HG02885 (cell line): ENCODE results near the gene CD160.
"Not testable (repeated sequence)": the region's sequence is repeated elsewhere in the genome, so short reads cannot be mapped to it uniquely, and the experiment has no call there.

ENCODE experiments used
- ATAC-seq: cut with Tn5 transposase; IDR thresholded peaks from one replicate; pipeline ENCODE4 v1.9.1; 2021; ENCODE audit warnings: mild to moderate bottlenecking; ENCODE audit not compliant: unreplicated experiment, poor library complexity

Gene CD160

DNA sequence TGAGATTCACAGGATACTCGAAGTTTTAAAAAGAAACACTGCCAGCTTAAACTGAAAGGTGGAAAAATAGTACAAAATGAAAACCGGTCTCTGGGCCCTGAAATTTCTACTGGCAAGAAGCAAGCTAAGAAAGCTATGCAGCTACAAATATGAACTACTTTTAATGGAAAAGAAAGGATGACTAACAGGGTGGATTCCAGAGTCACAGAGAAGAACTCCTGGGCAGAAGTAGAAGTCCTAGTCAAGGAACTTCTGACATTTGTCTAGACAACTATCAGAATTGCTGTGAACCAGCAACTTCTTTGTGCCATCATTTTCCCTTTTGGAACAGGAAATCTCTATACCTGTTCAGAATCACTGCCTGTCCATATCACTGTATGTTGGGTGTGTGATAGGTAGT, 38.1 kb downstream of the CD160 start:
- ATAC-seq: no peak

DNA sequence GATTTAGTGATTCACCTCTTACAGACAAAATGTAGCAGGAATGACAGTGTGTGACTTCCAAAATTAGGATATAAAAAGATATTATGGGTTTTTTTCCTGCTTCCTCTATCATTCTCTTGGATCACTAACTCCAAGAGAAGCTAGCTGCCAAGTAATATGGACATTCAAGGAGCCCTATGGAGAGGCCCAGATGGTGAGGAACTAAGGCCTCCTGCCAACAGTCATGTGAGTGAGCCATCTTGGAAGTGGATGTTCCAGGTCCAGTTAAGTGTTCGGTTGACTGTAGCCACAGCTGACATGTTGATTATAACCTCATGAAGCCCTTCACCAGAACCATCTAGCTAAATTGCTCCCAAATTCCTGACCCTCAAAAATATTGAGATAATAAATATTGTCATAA, 38.8 kb downstream of the CD160 start:
- ATAC-seq: no peak

DNA sequence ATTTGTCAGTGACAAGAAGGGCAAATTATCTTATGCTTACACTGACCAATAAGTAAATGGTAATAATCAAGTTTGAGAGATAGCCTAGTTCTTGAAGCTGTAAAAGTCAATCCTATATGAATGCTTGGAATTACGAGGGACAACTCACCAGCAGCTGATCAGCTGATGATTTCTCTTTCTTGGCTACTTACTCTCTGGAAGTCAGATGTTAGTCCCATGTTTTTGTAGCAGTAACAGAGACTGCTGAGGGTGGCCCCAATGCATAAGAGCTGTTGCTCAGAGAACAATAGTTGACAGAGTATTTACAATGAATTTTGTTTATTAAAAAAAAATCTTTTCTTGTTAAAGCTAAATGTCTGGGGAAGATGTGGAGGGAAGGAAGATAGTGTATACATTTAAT, 39.3 kb downstream of the CD160 start:
- ATAC-seq: no peak

DNA sequence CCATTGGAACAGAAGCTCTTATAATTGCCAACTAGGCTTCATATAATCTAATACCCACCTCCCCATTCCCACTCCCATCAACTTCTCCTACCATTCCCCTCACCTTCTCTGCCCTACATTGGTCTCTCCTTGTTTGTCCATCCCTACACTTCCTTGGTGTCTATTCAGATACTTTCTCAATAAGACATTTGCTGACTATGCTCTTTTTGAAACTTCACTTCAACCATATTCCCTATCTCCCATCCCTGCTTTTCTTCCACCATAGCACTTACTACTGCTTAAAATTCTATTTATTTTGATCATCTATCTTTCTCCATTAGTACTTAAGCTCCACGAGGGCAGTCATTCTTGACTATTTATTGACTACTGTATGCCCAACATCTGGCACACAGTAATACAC, 40.4 kb downstream of the CD160 start:
- no peak for ATAC-seq

DNA sequence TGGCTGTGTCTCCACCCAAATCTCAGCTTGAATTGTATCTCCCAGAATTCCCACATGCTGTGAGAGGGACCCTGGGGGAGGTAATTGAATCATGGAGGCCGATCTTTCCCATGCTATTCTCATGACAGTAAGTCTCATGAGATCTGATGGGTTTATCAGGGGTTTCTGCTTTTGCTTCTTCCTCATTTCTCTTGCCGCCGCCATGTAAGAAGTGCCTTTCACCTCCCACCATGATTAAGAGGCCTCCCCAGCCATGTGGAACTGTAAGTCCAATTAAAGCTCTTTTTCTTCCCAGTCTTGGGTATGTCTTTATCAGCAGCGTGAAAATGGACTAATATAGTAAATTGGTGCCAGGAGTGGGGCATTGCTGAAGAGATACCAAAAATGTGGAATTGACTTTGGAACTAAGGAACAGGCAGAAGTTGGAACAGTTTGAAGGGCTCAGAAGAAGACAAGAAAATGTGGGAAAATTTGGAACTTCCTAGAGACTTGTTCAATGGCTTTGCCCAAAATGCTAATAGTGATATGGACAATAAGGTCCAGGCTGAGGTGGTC, 41.2 kb downstream of the CD160 start:
- not testable (repeated sequence) for ATAC-seq

DNA sequence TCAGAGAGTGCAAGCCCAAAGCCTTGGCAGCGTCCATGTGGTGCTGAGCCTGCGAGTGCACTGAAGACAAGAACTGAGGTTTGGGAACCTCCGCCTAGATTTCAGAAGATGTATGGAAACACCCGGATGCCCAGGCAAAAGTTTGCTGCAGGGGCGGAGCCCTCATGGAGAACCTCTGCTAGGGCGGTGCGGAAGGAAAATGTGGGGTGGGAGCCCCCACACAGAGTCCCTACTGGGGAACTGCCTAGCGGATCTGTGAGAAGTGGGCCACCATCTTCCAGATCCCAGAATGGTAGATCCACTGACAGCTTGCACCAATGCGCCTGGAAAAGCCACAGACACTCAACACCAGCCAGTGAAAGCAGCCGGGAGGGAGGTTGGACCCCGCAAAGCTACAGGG, 42.2 kb downstream of the CD160 start:
- not testable (repeated sequence) for ATAC-seq

DNA sequence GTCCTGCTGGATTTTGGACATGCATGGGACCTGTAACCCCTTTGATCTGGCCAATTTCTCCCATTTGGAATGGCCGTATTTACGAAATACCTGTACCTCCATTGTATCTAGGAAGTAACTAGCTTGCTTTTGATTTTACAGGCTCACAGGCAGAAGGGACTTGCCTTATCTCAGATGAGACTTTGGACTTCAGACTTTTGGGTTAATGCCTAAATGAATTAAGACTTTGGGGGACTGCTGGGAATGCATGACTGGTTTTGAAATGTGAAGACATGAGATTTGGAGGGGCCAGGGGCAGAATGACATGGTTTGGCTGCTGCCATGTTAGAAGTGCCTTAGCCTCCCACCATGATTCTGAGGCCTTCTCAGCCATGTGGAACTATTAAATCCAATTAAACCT, 42.7 kb downstream of the CD160 start:
- not testable (repeated sequence) for ATAC-seq

DNA sequence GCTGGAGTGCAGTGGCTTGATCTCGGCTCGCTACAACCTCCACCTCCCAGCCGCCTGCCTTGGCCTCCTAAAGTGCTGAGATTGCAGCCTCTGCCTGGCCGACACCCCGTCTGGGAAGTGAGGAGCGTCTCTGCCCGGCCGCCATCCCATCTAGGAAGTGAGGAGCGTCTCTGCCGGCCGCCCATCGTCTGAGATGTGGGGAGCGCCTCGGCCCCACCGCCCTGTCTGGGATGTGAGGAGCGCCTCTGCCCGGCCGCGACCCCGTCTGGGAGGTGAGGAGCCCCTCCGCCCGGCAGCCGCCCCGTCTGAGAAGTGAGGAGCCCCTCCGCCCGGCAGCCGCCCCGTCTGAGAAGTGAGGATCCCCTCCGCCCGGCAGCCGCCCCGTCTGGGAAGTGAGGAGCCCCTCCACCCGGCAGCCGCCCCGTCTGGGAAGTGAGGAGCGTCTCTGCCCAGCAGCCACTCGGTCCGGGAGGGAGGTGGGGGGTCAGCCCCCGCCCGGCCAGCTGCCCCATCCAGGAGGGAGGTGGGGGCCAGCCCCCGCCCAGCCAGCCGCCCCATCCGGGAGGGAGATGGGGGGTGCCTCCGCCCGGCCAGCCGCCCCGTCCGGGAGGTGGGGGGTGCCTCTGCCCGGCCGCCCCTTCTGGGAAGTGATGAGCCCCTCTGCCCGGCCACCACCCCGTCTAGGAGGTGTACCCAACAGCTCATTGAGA, 45.1 kb downstream of the CD160 start:
- ATAC-seq: not testable (repeated sequence)

DNA sequence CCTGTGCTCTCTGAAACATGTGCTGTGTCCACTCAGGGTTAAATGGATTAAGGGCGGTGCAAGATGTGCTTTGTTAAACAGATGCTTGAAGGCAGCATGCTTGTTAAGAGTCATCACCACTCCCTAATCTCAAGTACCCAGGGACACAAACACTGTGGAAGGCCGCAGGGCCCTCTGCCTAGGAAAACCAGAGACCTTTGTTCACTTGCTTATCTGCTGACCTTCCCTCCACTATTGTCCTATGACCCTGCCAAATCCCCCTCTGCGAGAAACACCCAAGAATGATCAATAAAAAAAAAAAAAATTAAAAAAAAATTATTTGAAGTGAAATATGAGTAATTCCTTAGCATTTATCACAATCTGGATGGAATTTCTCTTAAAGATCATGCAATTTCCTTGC, 45.8 kb downstream of the CD160 start:
- not testable (repeated sequence) for ATAC-seq

DNA sequence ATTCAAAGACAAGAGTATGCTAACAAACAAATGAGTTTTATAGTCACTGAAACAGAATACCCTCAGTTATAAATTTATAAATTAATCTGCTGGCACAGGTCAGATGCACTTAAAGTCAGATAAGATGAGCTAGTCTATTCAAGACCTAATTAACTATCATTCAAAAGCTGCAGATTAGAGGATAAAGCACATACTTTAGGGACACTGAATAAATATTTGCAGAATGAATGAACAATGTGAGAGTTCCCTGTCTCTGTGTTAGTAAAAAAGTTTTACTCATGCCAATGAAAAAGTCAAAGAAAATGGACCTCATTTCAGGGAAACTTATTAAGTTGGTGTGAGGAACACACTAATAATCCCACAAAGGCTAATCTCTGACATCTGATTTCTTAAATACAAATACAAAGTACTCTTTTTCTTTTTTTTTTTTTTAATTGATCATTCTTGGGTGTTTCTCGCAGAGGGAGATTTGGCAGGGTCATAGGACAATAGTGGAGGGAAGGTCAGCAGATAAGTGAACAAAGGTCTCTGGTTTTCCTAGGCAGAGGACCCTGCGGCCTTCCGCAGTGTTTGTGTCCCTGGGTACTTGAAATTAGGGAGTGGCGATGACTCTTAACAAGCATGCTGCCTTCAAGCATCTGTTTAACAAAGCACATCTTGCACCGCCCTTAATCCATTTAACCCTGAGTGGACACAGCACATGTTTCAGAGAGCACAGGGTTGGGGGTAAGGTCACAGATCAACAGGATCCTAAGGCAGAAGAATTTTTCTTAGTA, 46.5 kb downstream of the CD160 start:
- not testable (repeated sequence) for ATAC-seq

DNA sequence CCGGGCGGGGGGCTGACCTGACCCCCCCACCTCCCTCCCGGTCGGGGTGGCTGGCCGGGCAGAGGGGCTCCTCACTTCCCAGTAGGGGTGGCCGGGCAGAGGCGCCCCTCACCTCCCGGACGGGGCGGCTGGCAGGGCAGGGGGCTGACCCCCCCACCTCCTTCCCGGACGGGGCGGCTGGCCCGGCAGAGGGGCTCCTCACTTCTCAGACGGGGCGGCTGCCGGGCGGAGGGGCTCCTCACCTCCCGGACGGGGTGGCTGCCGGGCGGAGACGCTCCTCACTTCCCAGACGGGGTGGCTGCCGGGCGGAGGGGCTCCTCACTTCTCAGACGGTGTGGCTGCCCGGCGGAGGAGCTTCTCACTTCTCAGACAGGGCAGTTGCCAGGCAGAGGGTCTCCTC, 47.6 kb downstream of the CD160 start:
- ATAC-seq: not testable (repeated sequence)

DNA sequence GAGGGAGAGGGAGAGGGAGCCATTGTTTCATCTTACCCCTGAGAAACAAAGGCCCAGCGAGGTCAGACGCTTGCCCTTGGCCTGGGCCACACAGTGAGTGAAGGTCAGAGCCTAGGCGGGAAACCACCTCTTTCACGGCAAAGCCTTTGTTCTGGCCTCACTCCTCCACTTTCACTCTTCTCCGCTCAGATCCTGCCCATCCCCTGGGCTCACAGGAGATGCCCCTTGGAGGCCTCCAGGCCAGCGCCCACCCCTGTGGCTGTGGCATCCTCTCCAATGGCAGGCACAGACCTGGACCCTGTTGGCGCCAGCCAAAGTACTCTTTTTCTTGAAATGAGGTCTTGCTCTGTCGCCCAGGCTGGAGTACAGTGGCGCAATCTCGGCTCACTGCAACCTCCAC, 48.7 kb downstream of the CD160 start:
- ATAC-seq: not testable (repeated sequence)

DNA sequence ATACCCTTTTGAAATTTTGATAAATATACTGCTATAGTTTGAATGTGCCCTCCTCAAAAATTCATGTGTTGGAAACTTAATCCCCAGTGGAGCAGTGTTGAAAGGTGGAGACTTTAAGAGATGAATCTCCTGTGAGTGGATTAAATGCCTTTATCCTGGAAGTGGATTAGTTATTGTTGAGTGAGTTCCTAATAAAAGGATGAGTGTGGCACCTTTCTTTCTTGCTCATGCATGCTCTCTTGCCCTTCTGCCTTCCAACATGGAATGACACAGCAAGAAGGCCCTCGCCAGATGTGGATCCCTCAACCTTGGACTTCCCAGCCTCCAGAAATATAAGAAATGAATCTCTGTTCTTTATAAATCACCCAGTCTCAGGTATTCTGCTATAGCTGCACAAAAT, 51.8 kb downstream of the CD160 start:
- no peak for ATAC-seq

DNA sequence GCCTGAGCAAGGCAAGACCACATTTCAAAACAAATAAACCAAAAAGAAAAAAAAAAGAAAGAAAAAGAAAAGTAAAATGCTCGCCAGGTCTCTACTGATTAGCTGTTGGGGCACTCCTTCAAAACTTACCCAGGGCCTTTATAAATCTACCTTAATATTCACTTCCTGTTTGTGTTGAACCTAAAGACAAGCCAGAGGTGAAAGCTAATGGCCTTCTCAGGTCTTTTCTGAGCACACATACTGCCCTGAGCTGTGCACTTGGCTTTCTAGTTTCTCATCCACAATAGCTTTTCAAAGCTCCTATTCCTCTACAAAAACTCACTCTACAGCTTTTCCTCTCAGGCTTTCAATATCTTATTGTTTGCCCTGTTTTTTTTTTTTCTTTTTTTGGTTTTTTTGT, 54.1 kb downstream of the CD160 start:
- no peak for ATAC-seq

DNA sequence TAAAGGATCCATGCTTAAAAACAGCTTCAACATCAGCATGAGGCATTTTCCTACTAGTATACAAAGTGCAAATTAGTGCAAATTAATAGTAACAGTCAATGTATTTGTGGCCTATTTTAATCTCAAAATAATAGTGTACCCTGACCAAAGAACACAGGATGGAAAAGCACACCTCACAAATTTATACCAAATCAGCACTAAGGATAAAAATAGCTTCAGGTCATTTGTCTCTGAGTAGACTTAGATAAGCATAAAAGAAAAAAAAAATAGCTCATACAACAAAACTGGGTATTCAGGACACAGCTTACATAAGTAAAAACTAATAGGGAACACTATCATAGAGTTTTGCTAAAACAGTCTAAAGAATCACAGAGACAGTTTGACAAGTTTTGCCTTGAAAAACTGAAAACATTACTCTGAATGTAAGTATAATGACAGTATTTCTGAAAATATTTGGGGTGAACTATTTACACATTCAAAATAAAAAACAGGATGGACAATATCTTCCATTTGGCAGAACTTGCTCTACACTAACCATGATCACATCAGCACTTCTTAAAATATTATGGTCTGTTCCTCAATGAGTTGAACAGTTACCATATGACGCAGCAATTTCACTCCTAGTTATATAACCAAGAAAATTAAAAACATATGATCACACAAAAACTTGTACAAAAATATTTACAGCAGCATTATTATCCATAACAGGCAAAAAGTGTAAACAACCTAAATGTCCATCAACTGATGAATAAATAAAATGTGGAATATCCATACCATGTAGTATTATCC, 58.3 kb downstream of the CD160 start:
- no peak for ATAC-seq

DNA sequence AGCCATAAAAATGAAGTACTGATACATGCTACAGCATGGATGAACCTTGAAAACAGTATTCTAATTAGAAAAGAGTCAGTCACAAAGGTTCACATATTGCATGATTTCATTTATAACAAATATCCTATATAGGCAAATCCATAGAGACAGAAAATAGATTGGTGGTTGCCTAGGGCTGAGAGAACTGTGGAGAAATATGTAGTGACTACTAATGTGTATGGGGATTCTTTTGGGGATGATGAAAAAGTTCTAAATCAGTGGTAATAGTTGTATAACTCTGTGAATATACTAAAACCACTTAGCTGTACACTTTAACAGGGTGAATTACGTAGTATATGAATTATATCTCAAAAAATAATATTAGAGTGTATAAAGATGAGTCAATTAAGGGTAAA, 58.8 kb downstream of the CD160 start:
- ATAC-seq: no peak

DNA sequence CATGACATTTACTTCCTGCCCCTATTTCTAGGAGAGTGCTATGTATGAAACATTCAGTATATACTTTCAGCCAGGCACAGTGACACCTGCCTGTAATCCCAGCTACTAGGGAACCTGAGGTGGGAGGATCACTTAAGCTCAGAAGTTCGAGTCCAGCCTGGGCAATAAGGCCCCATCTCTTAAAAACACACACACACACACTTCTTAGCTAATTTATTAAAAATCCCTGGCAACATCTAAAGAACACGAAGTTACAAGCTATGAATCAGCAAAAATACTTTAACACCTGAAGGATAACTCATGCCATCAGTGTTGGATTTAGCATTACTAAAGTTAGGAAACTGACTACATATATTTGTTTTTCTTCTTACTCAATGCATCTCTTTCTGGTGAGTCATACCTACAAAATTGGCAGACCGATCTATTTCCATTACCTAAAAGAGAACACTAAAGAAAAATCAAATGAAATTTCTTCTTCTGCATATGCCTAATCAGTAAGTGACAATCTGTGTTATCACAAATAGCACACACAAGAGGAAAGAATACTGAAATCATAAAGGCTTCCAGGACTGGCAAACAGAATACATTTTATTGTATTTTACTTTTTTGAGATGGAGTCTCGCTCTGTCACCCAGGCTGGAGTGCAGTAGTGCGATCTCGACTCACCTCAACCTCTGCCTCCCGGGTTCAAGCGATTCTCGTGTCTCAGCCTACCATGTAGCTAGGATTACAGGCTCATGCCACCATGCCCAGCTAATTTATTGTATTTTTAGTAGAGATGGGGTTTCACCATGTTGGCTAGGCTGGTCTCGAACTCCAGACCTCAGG, 63.2 kb downstream of the CD160 start:
- no peak for ATAC-seq

DNA sequence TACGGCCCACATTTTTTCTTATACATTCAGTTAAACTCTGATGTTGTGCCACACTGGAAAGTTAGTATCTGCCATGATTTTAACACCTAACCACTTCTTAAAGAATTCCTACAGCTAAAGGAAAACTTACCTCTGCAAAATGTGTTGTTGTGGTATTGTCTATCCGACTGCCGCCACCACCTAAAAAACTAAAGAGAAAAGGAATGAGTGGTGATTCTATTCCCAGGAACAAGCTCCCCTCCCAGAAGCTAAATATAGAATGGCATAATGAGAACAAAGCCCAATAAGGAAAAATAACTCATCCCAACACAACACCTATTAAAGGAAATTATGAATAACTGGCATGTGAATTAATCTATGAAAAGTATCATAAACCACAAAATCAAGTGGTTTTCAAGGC, 65.1 kb downstream of the CD160 start:
- ATAC-seq: no peak

DNA sequence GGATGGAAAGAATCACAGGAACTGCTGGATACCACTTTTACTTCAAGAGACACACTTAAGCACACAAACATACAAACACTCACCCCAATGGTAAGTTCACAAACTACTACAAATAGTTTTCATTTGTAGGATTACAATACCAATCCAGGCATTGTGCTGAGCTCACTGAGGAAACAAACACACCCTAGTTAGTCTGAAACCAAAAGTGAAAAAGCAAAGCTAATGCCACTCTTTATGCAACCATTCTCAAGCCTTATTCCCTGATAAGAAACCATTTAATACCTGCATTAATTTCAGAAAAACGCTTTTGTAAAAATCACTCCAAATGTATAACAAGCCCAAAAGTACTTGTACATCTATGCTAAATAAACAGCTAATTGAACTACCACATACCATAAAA, 66.2 kb downstream of the CD160 start:
- no peak for ATAC-seq

DNA sequence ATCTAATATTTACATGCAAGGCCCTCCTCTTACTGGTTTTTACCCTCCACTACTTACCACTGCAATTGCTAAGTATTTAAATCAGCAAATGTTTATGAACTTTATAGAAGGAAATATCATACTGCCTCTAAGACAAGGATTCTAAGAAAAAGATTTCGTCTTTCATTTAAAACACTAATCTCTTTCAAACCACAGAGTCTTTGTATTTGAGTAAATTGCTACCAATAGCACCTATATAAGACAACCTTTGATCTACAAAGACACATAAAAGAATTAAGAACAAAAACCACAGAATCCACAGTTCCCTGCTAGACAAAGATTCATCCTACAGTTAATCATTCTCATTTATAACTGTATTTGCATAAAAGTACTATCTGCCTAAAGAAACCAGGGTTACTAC, 67.0 kb downstream of the CD160 start:
- ATAC-seq: no peak
